Right ventricle myocardium superior (tissue), 1 donor: ENCODE data around the gene ATG9A. TPM values are rescaled to one million over a fixed set of nuclear protein-coding genes. Genes with fewer than 3 reads are reported as not detected.

Experiments used
- ATAC-seq: fragments of 200-7000 bp; cut with Tn5 transposase; one replicate; pipeline ENCODE4 v1.9.1; 2020; ENCODE audit warnings: mild to moderate bottlenecking; ENCODE audit not compliant: poor library complexity
- DNase-seq: peaks from one replicate; pipeline ENCODE4 v3.0.0-alpha.2; 2020
- intact Hi-C: fragments of 100-400 bp; cut with DNase I; formaldehyde crosslinking; loops from one replicate; pipeline ENCODE4 v1.11.2; 2022
- total RNA-seq: library from RNA; stranded (reverse); fragmentation: NEBNext Ultra II Directional; extraction: Animal tissue kit (Norgen Biotek cat#: 25700); gene quantifications from one replicate; pipeline ENCODE4 v1.2.1, GENCODE V29; 2021
- donor health status: DM: no; HTN: yes; CAD: no; lungs with severe emphysema.

Gene ATG9A
- total RNA-seq, 1 donor from 2014 or later, result 86.3 TPM

GRCh38 chr2:219184121-219184520, 45.3 kb downstream of the ATG9A start:
- DNase-seq, result no peak
- intact Hi-C loops, result no loop called here
- ATAC-seq, result no peak

GRCh38 chr2:219183151-219183772, 46.2 kb downstream of the ATG9A start:
- intact Hi-C loops, result no loop called here
- ATAC-seq, result no peak
- no peak for DNase-seq

- intact Hi-C loops, result no loop called here
- ATAC-seq (no peak), DNase-seq (no peak)
Measured at GRCh38 chr2:219182331-219183150, 46.9 kb downstream of the ATG9A start.

- intact Hi-C loops, result no loop called here
- no peak for ATAC-seq
- no peak for DNase-seq
Measured at GRCh38 chr2:219181531-219181930, 47.9 kb downstream of the ATG9A start.

GRCh38 chr2:219180961-219181360, 48.5 kb downstream of the ATG9A start:
- intact Hi-C loops, result no loop called here
- ATAC-seq, result no peak
- no peak for DNase-seq

GRCh38 chr2:219179601-219180465, 49.6 kb downstream of the ATG9A start:
- no peak for DNase-seq
- intact Hi-C loops, result loop anchor here (5.0 kb wide), 2 partner anchors 37 to 117 kb away; partner anchors contain the start of gene ABCB6
- no peak for ATAC-seq

- ATAC-seq, result peak; percentile 6
- intact Hi-C loops, result loop anchor here (5.0 kb wide), 2 partner anchors 39 to 119 kb away; partner anchors contain the start of gene ABCB6
- peak; percentile 78 for DNase-seq
Measured at GRCh38 chr2:219178377-219179175, 50.9 kb downstream of the ATG9A start.

GRCh38 chr2:219177552-219178376, 51.7 kb downstream of the ATG9A start, which contains the start of gene RETREG2:
RETREG2 (plus strand) TSS chr2:219178275; CDS start chr2:219178353, 78 bp downstream.
- intact Hi-C loops, result loop anchor here (5.0 kb wide), 2 partner anchors 40 to 120 kb away; partner anchors contain the start of gene ABCB6
- peak; percentile 81 for ATAC-seq
- DNase-seq, result peak; percentile 90

- DNase-seq, result peak; percentile 94
- intact Hi-C loops, result loop anchor here (5.0 kb wide), 2 partner anchors 40 to 120 kb away; partner anchors contain the start of gene ABCB6
Measured at GRCh38 chr2:219176818-219177551, 52.5 kb downstream of the ATG9A start, which contains the start of gene CNPPD1. CNPPD1 (minus strand) TSS chr2:219176925; CDS start chr2:219176828, 97 bp downstream.

GRCh38 chr2:219175928-219176817, 53.3 kb downstream of the ATG9A start:
- ATAC-seq (peak; percentile 43), DNase-seq (peak; percentile 67)
- intact Hi-C loops, result loop anchor here (5.0 kb wide), 2 partner anchors 41 to 121 kb away; partner anchors contain the start of gene ABCB6

More at GRCh38 chr2:219176818-219177551, 52.5 kb downstream of the ATG9A start, which contains the start of gene CNPPD1:
- peak; percentile 93 for ATAC-seq

GRCh38 chr2:219175486-219175885, 54.0 kb downstream of the ATG9A start:
- ATAC-seq (no peak), DNase-seq (no peak)
- intact Hi-C loops, result loop anchor here (5.0 kb wide), 2 partner anchors 42 to 122 kb away; partner anchors contain the start of gene ABCB6

GRCh38 chr2:219174801-219175200, 54.6 kb downstream of the ATG9A start:
- intact Hi-C loops, result loop anchor here (5.0 kb wide), 2 partner anchors 42 to 122 kb away; partner anchors contain the start of gene ABCB6
- ATAC-seq (no peak), DNase-seq (no peak)

GRCh38 chr2:219174146-219174545, 55.3 kb downstream of the ATG9A start:
- no peak for ATAC-seq
- no peak for DNase-seq
- intact Hi-C loops, result no loop called here

GRCh38 chr2:219173176-219173575, 56.3 kb downstream of the ATG9A start:
- ATAC-seq, result no peak
- DNase-seq, result no peak
- intact Hi-C loops, result no loop called here
